HG02840 (cell line): Measurements from ENCODE around the gene PCNT.

Experiments used
- ATAC-seq: cut with Tn5 transposase; IDR thresholded peaks from one replicate; pipeline ENCODE4 v1.9.1; 2021; ENCODE audit warnings: mild to moderate bottlenecking, moderate library complexity, moderate number of reproducible peaks; ENCODE audit not compliant: unreplicated experiment, low FRiP score

Gene PCNT

DNA sequence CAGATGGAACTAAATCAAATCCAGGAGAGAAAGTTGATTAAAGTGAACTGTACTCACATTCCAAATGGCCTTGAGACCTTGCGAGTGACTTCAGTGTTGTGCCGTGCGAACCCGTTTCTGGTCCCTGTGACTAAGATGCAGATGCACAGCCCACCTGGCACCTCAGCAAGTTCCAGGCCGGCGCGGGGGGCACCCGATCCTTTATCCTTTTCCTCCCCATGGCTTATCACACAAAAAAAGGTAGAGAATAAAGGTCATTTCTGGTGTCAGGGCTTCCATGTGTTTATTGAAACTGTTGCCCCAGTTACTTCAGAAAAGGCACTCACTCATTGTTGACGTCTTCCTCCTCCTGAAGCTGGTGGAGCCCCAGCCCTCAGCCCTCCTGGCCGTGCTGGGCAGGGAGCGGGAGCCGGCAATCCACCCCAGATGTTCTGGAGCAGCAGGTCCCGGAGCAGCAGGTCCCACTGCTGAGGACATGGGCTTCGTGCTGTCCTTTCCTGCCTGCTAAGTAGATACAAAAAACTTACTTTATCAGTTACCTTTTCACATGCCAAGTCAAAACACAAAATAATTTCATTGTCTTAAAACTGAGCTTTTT, 53.0 kb downstream of the PCNT start:
- no peak for ATAC-seq

DNA sequence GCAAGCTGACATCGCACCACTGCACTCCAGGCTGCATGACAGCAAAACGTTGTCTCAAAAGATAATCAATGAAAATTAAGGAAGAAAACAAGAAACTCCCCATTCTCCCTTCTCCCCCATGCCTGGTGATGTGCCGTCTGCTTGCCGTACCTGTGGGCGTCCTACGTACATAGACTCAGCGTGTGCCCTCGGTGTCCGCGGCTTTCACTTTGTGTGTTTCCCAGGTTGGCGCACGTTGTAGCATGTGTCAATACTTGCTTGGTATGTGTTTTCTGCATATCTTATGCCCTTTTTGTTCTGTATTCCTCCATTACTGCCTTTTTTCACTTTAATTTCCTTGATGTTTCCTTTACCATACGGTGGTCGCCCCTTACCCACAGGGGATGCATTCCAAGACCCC, 53.8 kb downstream of the PCNT start:
- ATAC-seq = no peak

- no peak for ATAC-seq
These were observed 55.1 kb downstream of the PCNT start for GRCh38 chr21:46379105-46379504.

DNA sequence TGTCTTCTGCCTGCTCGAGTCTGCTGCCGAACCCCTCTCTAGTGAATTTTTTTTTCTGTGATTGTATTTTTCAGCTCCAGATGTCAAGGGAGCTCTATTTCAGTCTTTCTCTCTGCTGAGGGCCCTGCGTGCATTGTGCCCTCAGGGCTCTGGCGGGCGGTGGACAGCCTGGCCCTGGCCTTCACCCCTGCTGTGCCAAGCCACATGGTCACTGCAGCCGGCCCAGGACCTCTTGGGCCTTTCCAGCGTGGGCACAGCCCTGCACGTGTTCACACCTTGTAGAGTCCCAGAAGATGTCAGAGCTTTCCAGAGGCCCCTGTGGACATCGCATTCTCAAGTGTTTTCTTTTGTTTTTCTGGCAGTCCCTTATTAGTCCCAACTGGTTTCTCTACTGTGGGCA, 55.7 kb downstream of the PCNT start:
- no peak for ATAC-seq

- no peak for ATAC-seq
These were observed 57.6 kb downstream of the PCNT start for GRCh38 chr21:46381541-46381940.

DNA sequence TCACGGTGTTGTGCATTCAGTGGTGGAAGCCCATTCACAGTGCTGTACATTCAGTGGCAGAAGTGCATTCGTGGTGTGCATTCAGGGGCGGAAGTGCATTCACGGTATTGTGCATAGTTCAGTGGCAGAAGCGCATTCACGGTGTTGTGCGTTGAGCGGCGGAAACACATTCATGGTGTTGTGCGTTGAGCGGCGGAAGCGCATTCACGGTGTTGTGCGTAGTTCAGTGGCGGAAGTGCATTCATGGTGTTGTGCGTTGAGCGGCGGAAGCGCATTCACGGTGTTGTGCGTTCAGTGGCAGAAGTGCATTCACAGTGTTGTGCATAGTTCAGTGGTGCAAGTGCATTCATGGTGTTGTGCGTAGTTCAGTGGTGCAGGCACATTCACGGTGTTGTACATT, 60.6 kb downstream of the PCNT start:
- no peak for ATAC-seq

GRCh38 chr21:46385846-46386733, 62.1 kb downstream of the PCNT start:
- ATAC-seq = no peak

DNA sequence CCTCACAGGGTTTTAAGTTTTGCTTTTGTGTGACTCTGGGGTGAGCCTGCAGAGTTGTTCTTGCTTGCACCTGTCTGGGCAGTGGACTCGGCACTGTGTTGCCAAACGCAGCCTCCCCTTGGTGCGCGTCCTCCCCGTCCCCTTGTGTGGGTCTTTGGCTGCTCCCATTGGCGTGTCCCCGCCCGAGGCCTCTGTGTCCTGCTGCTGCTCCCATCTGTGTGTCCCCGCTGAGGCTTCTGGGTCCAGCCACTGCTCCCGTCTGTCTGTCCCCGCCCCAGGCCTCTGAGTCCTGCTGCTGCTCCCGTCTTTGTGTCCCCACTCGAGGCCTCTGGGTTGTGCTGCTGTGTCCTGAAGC, 62.8 kb downstream of the PCNT start:
- ATAC-seq = no peak

GRCh38 chr21:46388206-46388880, 64.4 kb downstream of the PCNT start:
- ATAC-seq = no peak

GRCh38 chr21:46388896-46389295, 64.9 kb downstream of the PCNT start:
- no peak for ATAC-seq

GRCh38 chr21:46390603-46391545, 66.9 kb downstream of the PCNT start:
- ATAC-seq = no peak

- ATAC-seq = no peak
These were observed 67.8 kb downstream of the PCNT start for GRCh38 chr21:46391773-46392172.

- ATAC-seq = no peak
These were observed 69.0 kb downstream of the PCNT start for GRCh38 chr21:46392921-46393320.

DNA sequence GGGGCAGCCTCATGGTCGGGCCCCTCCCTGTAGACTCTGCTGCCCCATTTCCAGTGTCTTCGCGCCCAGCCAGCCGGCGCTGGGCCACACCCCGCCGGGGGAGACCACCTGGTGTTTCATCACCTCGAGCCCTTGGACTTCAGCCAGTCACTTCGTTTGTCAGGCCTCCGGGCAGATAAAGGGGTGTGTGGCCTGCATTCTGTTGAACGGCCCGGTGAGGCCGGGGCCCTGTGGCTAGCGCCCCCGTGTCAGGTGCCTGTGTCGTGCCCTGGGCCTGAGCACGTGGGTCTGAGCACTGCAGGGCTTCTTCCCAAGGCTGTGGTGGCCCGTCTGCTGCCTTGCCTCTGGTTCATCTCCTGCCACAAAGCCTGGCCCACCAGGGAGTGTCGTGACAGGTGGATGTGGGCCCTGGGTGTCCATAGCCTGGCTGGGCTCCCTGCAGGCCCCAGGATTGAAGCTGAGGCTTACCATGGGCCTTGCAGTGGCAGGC, 69.5 kb downstream of the PCNT start:
- no peak for ATAC-seq

DNA sequence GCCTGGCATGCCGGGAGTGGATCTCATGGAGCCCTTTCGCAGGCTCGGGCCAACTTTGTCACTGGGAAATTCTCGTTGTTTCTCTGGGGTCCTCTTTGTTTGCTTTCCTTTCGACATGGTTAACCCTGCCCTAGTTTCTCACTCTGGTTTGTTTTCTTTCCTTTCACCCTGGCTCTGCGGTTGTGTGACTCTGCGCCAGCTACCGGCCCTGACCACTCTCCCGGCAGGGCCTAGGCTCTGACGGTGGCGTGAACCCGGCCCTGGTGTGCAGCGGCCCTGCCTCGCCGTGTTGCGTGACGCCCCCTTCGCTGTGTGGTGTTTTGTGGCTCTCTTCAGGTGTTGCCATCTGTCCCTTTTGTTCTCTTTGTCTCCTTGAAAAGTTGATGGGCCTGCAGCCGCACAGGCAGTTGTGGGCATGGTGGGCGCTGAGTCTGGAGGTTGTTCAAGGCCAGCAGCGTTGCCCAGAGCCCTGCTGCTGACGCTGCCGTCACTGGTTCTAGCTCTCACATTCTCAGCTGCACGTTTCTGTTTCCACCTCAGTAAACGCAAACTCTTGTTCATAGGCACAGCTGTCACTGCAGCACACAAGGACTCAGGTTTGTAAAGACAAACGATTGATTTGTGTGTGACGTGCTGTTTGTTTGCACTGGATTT, 70.1 kb downstream of the PCNT start:
- no peak for ATAC-seq

- no peak for ATAC-seq
These were observed 70.7 kb downstream of the PCNT start for GRCh38 chr21:46394595-46395104.

DNA sequence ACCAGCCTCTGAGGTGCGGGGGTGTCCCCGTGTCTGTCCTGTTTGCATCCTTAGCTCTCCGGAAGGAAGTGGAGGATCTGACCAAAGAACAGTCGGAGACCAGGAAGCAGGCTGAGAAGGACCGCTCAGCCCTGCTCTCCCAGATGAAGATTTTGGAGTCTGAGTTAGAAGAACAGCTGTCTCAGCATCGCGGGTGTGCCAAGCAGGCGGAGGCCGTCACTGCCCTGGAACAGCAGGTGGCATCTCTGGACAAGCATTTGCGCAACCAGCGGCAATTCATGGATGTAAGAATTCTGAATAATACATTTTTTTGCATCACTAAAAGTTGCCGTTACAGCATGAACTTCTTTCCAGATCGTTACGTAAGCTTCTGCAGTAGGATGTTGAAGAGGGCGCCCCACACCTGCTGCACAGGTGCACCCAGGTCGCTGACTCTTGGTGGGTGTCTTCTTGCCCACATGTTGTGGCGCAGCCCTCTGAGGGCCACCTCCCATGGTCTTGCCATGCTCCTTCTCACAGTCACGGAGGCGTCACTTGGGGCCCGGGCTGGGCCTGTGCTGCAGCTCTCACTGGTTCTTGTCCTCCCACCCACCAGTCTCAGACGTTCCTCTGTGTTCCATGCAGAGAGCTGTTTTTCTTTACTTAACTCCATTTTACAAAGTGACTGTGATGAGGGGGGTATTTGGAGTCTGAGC, 73.4 kb downstream of the PCNT start:
- no peak for ATAC-seq

- no peak for ATAC-seq
These were observed 74.0 kb downstream of the PCNT start for GRCh38 chr21:46397993-46398392.

DNA sequence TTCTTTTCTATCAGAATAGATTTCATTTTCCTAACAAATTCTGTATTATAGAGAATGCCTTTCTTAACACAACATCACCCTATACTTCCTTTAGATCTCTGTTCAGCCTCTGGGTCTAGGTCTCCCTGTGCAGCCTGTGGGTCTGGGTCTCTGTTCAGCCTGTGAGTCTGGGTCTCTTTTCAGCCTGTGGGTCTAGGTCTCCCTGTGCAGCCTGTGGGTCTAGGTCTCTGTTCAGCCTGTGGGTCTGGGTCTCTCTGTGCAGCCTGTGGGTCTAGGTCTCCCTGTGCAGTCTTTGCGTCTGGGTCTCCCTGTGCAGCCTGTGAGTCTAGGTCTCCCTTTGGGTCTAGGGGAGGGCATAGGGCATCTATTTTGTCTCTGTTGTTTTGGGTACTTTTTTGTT, 75.2 kb downstream of the PCNT start:
- no peak for ATAC-seq
